ENCODE measurements around the gene SLC30A2. TPM values are rescaled to one million over a fixed set of nuclear protein-coding genes. Genes with fewer than 3 reads are reported as not detected.
A peak's percentile ranks its signal among the peaks of the same experiment; 100 is the strongest.

SLC30A2 gene
- total and polyA plus RNA-seq, 2 of the 13 experiments (the other 11 are each of a cell fraction or from before 2014, with no cell fraction given) = not detected

- TF ChIP-seq, protein P1, sequence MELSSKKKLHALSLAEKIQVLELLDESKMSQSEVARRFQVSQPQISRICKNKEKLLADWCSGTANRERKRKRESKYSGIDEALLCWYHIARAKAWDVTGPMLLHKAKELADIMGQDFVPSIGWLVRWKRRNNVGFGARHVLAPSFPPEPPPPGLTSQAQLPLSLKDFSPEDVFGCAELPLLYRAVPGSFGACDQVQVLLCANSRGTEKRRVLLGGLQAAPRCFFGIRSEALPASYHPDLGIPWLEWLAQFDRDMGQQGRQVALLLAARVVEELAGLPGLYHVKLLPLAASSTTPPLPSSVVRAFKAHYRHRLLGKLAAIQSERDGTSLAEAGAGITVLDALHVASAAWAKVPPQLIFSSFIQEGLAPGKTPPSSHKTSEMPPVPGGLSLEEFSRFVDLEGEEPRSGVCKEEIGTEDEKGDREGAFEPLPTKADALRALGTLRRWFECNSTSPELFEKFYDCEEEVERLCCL (CRISPR knock-in tag; IDR thresholded peaks at IDR 0.05; ENCODE audit: borderline replicate concordance) = no peak
- TF ChIP-seq, protein P2, sequence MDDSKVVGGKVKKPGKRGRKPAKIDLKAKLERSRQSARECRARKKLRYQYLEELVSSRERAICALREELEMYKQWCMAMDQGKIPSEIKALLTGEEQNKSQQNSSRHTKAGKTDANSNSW (CRISPR knock-in tag; IDR thresholded peaks at IDR 0.05; ENCODE audit: borderline replicate concordance) = no peak
- TF ChIP-seq ETV5 (CRISPR knock-in tag; IDR thresholded peaks at IDR 0.05; ENCODE audit: borderline replicate concordance) = no peak
- TF ChIP-seq HES4 (CRISPR knock-in tag; IDR thresholded peaks at IDR 0.05; ENCODE audit: borderline replicate concordance) = no peak
- TF ChIP-seq KLF11 (CRISPR knock-in tag; IDR thresholded peaks at IDR 0.05) = no peak
- no peak for TF ChIP-seq YEATS2 (CRISPR knock-in tag; IDR thresholded peaks at IDR 0.05; ENCODE audit: borderline replicate concordance)
- TF ChIP-seq TRAFD1 (CRISPR knock-in tag; IDR thresholded peaks at IDR 0.05; ENCODE audit: borderline replicate concordance) = no peak
Observed at GRCh38 chr1:26059906-26060305, 14.0 kb upstream of the SLC30A2 start (continued).

DNA sequence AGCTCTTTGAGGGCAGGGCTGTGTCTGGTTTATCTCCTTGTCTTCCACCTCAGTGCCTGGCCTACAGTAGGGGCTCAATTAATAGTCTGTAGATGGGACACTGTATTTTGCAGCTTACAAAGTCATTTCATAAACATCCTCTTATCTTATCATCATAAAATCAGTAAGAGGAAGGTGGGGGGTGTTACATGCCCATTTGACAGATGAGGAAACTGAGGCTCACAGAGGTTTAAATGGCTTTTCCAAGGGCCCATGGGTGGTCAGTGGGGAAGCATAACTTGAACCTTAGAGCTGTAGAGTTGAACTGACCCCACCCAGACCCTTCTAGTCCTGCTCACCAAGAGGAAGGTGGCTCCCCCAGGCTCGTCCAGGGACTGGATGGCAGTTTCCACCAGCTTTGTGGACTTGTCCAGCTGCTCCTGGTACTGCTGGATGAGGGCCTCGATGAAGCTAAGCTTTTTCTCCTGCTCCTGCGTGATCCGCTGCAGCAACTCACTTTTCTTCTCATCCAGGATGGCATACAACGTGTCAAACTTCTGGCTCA, 12.2 kb upstream of the SLC30A2 start:
- FAIRE-seq (no peak), ATAC-seq (no peak), DNase-seq (ENCODE audit: low spot score) (no peak)
- no TSS peak for BruUV-seq (replicated peaks)
- intact Hi-C loops (cut with micrococcal nuclease; ENCODE audit: unreplicated experiment) = no loop called here
- H3K9ac ChIP-seq (ENCODE audit: insufficient read depth, low read depth, low read length) = no peak overlapping the region
- ChIA-PET CTCF (ENCODE audit: low intra/inter-chr PET ratio, low total read pairs) (no interaction called here), POLR2A (no interaction called here)
- H3K4me3 ChIP-seq (replicated peaks in 1 of 3; ENCODE audit: insufficient read depth in 1 of 3, low read depth in 2 of 3, low read length in 3 of 3) = no peak overlapping the region
- WGBS (ENCODE audit: low lambda C conversion rate) = 58% methylated on average over 3 of the region's 5 CpGs
- H3K9me3 ChIP-seq (ENCODE audit: low read length) = no peaks in the 10 kb centered on the region
- no peaks in the 10 kb centered on the region for H4K20me1 ChIP-seq (ENCODE audit: insufficient read depth, low read length)
- H3K4me1 ChIP-seq (ENCODE audit: insufficient read depth, low read length) = no peaks in the 10 kb centered on the region
- H2AFZ ChIP-seq (ENCODE audit: low read length) = no peak overlapping the region
- no peaks in the 10 kb centered on the region for H3K36me3 ChIP-seq (replicated peaks in 1 of 2; ENCODE audit: control insufficient read depth in 1 of 2, insufficient read depth in 2 of 2, low read length in 2 of 2)
- TF ChIP-seq RCOR2 (CRISPR knock-in tag; IDR thresholded peaks at IDR 0.05) (no peak), ZNF629 (CRISPR knock-in tag; conservative IDR thresholded peaks at IDR 0.05) (peak; percentile 24; the same call in 1 of the 2 replicates)
- H3K4me2 ChIP-seq (ENCODE audit: low read depth, low read length) = no peak overlapping the region
- in situ Hi-C loops (cut with HindIII; ENCODE audit: extremely low pct_ligation_motif_present, low pct_unique_long_range_greater_than_20kb) = no loop called here
- H3K27ac ChIP-seq (ENCODE audit: extremely low read length, insufficient read depth, low read length) = no peak overlapping the region
- peaks cover 3 to 49% of the 10 kb centered on the region in 2 experiments; a peak in 4 of 5 replicates for H3K27me3 ChIP-seq (ENCODE audit: control insufficient read depth in 1 of 2, insufficient read depth in 2 of 2, low read length in 2 of 2)
- no peaks in the 10 kb centered on the region for H3K79me2 ChIP-seq (ENCODE audit: insufficient read depth, low read length)
